GM18861 (cell line): ENCODE data around the gene PITX3.
"Not testable (repeated sequence)": the region's sequence is repeated elsewhere in the genome, so short reads cannot be mapped to it uniquely, and the experiment has no call there.

Experiments used
- ATAC-seq: cut with Tn5 transposase; IDR thresholded peaks from one replicate; pipeline ENCODE4 v1.9.1; 2021; ENCODE audit not compliant: unreplicated experiment

Gene PITX3

DNA sequence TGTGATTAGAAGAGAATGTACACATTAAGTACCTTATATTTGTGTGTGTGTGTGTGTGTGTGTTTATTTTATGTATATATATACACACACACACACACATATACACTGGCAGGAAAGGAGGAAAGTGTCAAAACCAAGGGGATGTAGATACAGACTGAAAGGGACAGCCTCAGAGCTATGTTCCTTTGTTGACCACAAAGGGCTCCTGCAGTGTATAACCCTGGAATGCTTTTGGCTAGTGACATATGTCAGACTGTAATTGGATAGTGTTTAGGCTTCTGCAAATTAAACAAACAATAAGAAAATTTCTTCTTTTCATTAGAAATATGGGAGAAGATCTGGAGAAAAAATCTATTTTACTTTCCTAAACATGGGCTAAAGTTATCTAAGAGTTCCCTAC, 19.9 kb upstream of the PITX3 start:
- no peak for ATAC-seq

DNA sequence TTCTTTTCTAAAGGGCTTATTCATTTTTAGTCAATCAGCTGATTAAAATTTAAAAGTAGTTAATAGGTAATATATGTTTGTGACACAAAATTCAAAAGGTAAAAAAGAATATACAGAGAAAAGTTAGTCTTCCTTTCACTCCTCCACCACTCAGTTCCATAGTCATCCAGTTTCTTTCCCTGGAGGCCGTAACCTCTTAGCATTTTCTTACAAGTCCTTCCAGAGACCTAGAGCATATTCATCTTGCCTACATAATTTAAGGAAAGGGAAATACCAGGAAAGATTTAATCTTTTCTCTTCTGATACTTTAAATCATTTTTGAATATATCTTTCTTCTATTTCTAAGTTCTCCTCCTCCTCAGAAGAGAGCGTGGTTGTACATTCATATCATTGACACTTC, 14.1 kb upstream of the PITX3 start:
- ATAC-seq = no peak

DNA sequence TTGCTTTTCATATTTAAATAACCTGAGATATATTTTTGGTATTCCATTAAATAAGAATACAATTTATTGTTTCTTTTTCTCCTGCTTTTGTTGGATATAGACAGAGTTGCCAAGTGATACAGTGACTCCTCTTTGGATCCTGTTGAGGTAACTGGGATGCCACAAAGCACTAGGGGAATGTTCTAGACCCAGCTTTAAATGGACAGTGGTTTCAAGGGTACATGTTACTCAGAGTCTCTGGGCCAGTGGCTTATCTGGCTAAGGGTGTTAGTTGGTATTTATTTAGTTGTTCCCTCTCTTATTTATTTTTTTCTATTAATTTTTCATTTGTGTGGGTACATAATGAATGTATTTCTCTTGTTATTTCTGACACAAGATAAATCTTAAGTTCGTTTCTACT, 13.1 kb upstream of the PITX3 start:
- no peak for ATAC-seq

DNA sequence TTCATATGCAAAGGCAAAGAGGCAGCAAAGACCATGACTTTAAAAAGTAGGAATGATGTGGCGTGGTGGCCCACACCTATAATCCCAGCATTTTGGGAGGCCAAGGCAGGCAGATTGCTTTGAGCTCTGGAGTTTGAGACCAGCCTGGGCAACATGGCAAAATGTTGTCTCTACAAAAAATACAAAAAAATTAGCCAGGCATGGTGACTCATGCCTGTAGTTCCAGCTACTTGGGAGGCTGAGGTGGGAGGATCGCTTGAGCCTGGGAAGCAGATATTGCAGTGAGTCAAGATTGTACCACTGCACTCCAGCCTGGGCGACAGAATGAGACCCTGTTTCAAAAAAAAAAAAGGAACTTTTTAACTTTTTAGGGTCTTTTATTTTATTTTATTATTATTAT, 11.2 kb upstream of the PITX3 start:
- ATAC-seq = not testable (repeated sequence)

DNA sequence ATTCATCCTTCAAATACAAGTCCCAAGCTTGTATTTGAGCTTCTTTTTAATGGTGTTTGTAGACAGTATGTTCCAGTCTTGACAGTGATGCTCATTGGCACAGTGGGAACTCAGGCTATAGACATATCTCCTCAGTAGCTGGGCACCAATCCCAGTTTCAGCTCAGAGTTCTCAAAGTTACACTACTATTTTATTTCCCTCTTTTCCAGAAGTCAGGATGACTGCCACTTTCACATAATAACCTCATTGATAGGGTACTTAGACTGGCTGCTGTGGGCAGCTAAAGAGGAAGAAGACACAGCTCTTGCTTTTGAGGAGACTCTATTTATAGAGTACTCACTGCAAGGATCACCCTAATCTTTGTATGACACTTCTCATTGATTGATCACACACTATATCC, 6.4 kb upstream of the PITX3 start:
- ATAC-seq = no peak

DNA sequence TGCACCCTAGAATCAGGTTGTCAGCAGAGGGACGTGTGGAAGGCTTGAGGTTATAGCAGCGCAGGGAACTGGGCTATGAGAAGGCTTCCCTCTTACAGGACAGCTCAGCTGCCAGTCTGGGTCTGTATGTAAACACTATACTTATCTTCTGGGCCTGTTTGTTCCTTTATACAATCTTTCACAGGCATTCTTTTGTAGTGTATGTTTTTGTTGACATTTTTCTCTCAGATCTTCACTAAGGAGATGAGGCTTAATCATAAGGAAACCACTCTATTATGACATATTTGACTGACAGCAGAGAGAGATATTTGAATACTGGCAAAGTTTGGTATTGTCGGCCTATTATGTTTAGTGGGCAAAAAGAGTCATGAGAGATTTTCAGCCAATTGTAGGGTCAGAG, 4.9 kb upstream of the PITX3 start:
- ATAC-seq = no peak

DNA sequence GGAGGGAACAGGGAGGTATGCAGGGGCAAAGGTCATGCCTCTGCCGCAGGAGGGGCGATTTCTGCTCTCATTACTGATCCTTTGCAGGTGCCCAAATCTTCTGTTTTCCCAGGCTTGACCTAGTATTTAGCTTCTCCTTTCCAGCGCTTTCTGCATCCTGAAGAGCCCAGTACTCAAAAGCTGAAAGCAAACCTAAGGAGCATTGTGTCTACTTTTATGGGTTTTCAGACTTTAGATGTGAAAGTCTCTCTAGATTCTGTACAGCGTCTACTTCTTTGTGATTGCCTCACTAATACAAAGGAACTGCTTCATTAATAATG, 4.6 kb upstream of the PITX3 start:
- no peak for ATAC-seq

DNA sequence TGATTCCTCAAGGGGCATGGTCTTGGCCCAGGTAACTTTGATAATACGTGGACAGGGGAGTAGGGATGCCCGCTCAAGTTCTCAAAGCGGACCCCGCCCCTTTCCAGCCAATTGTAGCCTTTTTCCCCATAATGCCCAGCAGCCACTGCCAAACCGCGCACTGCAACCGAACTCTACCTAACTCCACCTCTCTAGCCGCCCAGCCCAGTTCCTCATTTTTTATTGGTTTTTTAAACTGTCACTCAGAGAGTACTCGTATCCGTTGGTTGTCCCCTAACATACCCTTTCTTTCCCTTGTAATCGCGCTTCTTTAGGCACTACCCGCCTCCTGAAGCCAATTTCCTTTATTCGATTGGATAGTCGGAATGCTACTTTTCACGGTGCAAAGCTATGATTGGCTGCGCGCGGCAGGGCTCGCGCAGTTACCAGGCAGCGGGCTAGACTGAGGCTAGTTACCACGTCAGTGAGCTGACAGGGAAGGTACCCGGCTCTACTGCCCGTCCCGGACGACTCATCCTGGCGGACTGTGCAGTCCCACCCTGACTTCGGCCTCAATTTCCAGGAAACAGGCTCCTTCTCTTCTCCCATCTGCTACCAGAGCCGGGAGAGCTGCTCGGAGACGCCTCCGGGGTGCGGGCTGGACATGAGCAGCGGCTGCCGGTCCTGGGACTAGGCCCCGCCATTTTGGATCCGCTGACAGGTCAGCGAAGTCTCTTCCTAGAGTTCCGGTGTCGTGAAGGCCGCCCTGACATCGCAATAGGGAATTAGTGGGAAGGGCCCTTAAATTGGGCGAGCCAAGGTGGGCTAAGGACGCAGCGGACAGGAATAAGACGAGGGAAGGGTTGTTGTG, 4.0 kb upstream of the PITX3 start, which contains the start of gene GBF1:
TSS of gene GBF1 (plus strand) at position 451 of the 850 bp plus-strand sequence. CDS start 13,407 bp downstream, outside the sequence.
- peak; percentile 86 for ATAC-seq

DNA sequence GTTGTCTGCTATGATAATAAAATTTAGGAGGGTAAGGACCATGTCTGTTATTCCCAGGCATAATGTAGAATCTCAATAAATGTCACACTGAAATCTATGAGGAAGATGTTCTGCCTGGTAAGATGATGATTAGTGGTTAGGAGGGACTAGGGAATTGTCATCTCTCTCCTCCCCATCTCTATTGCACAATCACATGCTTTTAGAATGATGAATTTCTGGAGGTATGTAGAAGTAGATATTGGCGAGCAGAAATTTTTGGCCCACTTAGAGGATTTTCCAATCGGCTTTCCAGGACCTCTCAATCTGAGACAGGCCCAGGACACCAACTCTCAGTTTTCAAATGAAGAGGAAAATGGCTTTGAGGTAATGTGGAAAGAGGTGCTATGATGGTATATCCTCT, 2.0 kb upstream of the PITX3 start:
- no peak for ATAC-seq

DNA sequence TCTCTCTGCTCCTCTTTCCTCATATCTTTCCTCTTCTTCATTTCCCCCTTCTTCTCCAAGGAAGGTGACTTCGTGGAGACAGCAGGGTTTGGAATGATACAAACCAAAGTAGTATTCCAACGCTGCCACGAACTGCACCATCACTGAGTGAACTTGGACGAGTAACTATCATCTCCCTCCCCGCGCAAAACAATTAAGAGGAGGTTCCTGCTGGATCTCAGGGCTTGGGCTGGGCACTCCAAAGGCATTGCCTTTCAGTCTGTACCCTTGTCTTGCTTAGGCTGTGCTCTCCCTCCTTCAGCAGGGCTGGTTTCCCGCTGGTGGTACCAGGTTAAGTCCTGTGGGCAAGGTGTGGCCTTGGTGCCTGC, 790 bp upstream of the PITX3 start:
- ATAC-seq = no peak

DNA sequence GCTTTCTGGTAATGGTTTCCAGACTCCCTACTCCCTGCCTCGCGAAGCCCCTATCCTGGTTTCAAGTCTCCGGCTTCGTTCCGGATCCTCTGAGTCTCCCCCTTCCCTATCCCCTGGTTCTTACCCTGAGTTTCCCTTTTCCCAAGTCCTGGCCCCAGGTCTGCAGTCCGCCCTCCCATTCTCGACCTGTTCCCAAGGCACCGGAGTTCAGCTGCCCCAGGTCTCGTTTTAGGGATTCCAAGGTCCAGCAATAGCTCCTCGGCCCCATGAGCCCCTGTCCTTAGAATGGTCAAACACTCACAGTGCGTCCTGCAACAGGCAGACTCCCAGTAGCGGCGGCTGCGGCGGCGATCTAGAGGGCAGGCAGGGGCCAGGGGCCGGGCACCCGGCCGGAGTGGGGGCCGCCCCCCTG, 274 bp downstream of the PITX3 start:
- ATAC-seq = no peak

DNA sequence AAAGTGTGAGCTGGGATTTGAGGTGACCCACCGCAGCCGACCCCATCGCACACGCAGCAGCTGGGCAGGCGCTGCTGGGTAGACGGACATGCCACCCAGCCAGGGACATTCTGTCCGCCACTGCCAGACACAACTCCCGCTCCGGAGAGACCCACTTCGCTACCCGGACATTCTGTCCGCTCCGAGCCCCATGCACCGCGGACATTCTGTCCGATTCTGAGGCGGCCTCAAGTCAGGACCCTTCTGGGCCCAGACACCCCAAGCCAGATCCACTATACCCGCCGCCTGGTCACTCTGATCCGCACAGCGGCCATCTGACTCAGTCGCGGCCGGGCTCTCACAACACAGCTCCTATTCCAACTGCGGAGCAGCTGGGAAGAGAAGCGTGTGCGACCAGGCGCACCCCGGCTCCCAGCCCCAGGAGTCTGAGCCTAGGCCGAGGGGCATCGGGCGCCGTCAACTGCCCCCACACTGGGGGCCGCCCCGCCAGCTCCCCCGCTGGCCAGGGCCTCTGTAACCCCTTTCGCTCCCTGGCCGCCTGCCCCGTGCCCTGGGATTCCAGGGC, 763 bp downstream of the PITX3 start:
- no peak for ATAC-seq

DNA sequence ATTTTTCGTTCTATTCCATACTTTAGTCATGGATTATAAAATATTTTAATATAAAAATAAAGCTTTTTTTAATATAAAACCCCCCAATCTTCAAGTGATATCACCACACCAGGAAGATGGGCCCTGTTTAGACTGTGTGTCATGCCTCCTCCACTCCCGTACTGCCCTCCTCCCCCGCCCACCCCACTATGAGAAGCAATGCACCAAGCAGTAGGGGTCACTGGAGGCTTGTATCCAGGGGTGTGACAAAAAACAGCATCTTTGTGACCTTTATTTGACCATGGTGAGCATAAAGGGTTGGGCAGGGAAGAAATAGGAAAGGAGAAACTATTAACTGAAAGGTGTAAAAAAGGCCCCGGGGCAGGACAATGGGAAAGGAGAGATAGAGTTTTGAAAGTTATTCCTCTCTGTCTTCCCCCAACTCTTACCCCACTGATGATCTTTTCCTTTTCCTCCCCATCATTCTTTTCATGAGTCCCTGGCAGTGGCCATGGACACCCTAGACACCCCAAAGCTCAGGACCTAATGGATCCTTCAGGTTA, 3.5 kb downstream of the PITX3 start:
- no peak for ATAC-seq

DNA sequence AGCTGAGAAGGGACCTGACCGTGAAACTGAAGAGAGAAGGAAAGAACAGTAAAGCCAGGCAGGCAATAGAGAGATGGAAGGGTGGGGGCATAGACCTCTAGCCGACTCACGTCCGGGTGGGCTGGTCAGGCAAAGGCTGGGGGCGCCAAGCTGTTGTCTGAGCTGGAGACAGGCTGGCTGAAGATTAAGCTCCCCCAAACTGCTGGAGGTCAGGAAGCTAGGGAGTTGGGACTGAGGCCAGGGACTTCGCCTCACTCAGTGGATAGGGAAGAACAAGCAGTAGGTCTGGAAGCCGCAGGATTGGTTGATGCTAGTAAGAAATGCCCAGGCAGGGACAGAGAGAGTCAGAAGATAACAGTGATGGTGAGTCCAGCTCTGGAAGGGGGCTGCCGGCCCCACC, 5.3 kb downstream of the PITX3 start:
- ATAC-seq = no peak

DNA sequence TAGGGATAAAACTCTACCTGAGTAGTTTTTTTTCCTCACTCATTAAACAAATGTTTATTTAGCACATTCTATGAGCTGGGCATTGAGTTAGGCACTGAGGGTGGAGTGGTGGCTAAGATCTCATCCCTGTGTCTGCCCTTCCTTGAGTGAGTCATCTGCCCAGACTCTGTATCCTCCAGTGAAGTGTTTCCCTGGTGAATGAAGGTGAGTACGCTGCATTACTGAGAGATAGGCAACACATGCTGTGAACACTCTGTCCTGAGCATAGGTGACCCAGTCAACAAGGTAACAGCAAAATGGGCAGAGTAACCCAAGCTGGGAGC, 5.8 kb downstream of the PITX3 start:
- no peak for ATAC-seq

DNA sequence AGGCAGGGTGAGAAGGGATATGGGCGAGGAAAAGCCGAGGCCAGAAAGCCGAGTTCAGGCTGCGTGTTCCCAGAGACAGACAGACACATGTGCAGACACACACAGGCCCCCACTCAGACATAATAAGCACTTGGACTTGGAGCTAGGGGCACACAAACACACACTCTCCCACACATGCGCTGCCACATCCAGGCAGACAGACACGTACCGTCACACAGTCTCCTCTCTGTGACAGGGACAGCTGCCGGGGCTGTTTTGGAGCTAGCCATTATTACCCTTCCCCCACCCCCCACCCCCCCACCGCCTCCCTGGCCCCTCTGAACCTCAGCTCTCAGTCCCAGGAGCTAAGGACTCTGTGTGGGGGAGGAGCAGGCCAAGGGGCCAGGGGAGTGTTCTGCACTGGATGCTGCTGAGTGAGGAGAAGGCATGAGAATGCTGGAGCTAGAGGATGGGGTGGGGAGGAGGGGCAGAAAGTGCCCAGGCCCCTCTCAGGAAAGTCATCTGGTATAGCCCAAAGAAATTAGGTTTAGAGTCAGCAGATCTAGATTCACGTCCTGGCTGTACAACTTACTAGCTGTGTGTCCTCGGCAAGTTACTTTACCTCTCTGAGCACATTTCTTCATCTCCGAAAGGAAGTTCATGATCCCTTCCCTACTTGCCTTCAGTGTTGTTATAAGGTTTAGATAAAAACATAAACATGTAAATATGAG, 6.3 kb downstream of the PITX3 start:
- no peak for ATAC-seq

DNA sequence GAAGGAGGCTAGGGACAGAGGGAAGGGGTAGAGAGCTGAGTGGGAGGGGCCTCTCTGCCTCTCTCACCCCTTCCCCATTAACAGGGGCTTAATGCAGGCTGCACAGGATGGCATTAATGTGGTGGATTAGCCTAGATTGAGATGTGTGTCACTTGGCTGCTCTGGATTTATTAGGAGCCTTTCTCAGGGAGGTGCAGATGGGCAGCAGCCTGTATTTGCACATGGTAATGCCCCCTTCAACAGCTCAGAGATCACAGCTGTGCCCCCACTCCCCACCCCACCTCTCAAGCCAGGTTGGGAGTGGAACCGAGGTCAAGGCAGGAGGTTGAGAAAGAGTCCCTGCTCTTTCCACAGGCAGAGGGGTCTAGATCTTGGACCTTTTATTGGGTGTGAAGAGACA, 7.3 kb downstream of the PITX3 start:
- ATAC-seq = no peak

DNA sequence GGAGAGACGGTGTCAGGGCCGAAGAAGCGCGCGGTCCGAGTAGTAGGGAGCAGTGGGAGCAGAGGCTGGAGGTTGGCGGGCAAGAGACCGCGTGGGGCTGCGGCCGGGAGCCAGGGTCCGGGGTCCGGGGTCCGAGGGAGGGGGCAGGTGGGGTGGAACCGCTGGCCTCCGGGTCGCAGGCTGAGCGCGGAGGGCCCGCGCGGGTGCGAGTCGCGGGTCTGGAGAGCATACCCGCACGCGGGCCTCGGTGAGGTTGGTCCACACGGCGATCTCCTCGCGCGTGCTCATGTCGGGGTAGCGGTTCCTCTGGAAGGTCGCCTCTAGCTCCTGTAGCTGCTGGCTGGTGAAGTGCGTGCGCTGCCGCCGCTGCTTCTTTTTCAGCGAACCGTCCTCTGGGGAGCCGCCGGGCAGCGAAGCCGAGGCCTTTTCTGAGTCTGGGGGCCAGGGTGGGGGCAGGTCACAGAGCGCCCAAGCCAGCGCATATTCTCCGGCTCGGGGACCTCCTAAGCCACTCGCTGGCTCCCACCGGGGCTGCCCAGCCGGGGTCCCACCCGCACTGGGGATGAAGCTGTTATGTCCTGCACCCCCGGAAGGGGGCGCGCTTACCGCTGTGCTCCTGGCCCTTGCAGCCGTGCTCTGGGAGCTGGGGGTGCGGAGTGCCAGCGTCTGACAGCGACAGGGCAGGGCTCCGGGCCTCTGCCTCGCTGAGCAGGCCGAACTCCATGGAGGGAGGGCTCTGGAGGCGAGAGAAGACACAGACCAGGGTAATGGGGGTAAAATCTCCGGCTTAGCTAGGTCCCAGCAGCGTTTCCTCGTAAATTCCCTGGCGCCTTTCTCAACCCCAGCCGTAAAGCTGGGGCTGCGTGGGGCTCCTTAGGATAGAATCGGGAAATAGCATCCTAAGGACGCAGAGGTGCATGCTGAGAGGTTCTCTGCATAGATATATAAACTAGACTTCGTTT, 9.7 kb downstream of the PITX3 start:
- ATAC-seq = no peak

DNA sequence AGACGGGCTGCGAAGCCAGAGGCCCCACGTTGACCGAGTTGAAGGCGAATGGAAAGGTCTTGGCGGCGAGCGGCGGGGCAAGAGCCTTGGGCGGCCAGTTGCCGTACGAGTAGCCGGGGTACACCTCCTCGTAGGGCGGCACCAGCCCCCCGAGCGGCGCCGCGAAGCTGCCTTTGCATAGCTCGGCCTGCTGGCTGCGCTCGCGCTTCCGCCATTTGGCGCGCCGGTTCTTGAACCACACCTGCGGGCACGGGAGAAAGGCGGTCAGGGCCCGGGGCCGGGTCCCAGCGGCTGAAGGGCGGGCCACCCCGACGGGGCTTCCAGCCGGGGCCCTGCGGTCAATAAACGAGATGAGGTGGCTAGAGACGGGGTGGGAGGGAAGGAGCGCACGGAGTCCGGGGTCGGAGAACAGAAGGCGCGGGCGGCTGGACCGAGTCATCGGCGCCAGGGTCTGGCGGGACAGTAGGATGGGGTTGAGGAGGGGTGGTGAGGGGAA, 10.4 kb downstream of the PITX3 start:
- no peak for ATAC-seq

DNA sequence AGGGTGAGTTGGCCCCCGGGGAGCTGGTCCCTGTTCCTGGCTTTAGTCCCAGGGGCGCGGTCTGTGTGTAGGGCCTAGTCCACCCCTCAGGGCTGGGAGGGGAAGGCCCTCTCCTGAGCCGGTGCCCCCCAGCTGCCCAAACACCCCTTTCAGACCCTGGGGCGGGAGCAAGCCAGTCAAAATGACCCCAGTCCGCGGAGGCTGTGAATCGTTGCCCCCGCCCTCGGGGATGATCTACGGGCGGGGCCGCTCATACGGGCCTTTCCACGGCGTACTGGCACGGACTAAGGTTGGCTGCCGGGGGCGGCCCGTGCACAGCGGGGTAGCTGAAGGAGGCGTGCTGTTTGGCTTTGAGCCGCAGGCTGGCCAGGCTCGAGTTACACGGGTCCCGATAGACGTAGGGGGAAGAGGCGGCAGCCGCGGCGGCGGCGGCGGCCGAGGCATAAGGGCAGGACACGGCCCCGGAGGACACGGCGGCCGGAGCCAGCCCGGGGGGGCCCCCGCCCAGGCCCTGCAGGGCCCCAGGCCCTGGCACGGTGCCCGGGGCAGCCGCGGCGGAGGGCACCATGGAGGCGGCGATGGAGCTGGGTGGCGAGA, 10.9 kb downstream of the PITX3 start:
- ATAC-seq = no peak
